LNCaP clone FGC (cell line): ENCODE data around the gene CNTNAP1.
"Not testable (repeated sequence)": the region's sequence is repeated elsewhere in the genome, so short reads cannot be mapped to it uniquely, and the experiment has no call there.

Experiments
- DNase-seq: peaks from one replicate; pipeline ENCODE4 v3.0.0-alpha.2; 2011; ENCODE audit warnings: low read depth
- H3K4me3 ChIP-seq: 2 replicates; pipeline ENCODE4 v1.5.1; 2011; ENCODE audit warnings: mild to moderate bottlenecking, low read depth, low read length, control low read depth
- TF ChIP-seq, protein P1 (sequence below): IDR thresholded peaks from 2 replicates; pipeline ENCODE4 v1.5.1; 2012; ENCODE audit warnings: mild to moderate bottlenecking; ENCODE audit not compliant: control insufficient read depth, insufficient read depth; ENCODE audit errors: extremely low read depth

CNTNAP1 gene

DNA sequence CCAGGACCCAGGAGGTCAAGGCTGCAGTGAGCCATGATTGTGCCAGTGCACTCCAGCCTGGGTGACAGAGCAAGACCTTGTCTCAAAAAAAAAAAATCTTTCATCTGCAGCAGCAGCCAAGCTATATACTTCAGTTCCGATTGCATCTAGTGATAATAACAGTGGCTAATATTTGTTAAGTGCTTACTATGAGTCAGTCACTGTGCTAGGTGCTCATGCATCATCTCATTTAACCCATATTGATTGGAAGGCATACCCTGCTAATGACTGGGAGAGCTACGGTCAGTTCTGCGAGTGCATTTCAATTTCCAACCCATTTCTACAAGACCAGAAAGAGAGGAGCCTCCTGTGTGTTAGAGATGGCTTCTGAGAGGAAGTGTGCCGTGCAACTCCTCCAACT, 30.9 kb upstream of the CNTNAP1 start:
- TF ChIP-seq, protein P1, sequence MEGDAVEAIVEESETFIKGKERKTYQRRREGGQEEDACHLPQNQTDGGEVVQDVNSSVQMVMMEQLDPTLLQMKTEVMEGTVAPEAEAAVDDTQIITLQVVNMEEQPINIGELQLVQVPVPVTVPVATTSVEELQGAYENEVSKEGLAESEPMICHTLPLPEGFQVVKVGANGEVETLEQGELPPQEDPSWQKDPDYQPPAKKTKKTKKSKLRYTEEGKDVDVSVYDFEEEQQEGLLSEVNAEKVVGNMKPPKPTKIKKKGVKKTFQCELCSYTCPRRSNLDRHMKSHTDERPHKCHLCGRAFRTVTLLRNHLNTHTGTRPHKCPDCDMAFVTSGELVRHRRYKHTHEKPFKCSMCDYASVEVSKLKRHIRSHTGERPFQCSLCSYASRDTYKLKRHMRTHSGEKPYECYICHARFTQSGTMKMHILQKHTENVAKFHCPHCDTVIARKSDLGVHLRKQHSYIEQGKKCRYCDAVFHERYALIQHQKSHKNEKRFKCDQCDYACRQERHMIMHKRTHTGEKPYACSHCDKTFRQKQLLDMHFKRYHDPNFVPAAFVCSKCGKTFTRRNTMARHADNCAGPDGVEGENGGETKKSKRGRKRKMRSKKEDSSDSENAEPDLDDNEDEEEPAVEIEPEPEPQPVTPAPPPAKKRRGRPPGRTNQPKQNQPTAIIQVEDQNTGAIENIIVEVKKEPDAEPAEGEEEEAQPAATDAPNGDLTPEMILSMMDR = no peak
- no peak for DNase-seq
- H3K4me3 ChIP-seq = no peak overlapping the region

DNA sequence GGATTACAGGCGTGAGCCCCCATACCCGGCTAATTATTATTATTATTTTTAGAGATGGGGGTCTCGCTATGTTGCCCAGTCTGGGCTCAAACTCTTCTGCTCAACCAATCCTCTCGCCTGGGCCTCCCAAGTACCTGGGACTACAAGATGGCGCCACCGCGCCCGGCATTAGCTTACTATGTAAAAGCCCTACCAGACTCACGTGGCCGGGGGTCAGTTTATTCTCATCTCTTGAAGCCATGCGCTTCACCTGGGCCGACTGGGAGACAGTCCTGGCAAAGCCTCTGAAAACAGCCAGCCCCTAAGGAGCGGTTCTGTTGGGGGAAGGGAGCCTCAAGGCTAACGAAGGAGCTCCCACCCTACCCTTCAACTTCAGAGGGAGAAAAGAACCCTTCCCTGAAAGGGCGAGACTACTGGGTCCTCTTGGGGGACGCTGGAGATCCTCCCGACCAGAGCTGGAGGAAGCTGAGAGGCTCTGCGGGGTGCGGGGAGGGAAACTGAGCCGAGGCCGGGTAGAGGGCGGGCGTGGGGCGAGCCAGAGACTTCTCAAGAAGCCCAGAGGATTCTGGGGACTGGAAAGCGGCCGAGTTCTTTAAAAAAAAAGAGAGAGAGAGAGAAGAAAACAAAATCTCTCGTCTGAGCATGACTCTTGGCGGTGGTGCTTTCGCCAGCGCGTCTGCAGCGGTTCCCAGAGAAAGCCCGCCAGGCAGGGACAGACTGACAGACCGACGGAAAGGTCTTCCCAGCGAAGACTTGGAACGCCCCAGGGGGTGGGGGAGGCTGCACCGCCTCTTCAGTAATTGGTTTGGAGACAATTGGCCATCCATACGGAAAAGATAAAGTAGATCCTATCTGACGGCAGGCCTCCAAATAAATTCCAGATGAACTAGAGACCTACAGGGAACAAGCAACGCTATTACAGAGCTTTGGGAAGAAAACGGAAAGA, 28.9 kb upstream of the CNTNAP1 start:
- TF ChIP-seq, protein P1 = no peak
- no peak for DNase-seq
- no peak overlapping the region for H3K4me3 ChIP-seq

DNA sequence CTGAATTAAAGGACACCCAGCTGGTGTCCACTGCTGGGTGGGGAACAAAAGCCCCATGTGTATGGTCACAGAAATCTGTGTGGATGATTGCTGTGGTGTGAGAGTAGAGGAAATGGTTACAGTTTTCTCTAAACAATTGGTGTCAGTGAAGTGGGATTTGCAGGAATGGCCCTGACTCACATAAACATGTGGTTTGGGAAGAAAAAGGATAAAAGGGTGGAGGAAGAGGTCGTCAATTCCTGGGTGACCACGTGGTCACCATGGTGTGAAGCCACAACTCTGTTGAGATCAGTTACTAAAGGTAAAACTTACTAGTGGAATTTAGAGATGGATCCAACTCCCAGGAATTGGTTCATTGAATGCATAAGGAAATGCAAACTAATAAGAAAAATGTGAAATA, 26.8 kb upstream of the CNTNAP1 start:
- TF ChIP-seq, protein P1 = no peak
- no peak overlapping the region for H3K4me3 ChIP-seq
- DNase-seq = no peak

DNA sequence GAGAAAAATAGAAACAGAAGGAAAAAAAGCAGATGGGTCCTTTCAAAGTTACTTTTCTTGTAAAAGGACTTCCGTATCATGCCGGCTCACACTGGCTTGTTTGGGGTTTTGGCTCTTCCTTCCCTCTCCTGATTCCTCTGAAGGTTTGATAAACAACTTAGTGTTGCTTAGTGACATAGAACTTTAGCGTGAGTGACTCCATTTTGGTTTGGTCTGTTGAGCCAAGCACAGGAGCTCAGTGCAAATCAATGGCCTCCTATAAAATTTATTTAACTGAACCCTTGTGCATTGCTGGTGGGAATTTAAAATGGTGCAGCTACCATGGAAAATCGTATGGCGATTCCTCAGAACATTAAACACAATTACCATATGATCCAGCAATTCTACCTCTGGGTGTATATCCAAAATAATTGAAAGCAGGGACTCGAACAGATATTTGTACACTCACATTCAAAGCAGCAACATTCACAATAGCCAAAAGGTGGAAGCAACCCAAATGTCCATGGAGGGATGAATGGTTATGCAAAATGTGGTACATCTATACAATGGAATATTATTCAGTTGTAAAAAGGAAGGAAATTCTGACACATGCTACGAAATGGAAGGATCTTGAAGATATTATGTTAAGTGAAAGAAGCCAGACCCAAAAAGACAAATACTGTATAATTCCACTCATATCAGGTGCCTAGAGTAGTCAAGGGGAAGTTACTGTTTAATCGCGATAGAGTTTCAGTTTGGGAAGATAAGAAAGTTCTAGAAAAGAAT, 24.3 kb upstream of the CNTNAP1 start:
- DNase-seq = no peak
- no peak overlapping the region for H3K4me3 ChIP-seq
- TF ChIP-seq, protein P1 = no peak

DNA sequence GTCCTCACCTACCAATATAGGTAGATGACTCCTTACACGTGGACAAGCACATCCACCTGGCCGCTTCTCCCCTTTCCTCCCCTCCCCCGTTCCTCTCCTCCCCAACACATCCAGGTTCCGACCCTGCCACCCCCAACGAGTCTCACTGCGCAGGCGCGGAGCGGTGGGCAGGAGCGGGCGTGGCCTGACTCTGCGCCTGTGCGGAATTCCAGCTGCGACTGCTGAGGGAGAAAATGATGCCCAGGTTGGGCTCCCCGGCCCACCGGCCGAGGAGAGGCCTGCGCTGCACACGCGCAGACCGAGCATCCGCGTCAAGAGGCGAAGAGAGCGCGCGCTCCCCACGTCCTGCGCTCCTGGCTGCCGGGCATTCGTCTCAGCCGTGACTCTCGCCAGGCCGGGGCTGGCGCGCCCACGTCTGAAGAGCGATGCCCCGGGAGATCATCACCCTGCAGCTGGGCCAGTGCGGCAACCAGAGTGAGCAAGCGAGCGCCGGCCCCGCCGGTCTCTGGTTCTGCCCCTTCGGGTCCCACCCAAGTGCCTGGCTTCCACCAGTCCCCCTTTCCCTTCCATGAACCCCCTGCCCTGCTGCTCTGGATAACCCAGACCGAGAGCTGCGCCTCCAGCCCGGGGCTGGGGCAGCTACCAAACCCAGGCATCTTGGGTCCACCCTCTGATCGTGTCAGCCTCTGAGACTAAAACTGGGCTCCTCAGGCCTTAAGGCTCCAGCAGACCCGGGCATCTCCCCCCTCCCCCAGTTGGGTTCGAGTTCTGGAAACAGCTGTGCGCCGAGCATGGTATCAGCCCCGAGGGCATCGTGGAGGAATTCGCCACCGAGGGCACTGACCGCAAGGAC, 23.0 kb upstream of the CNTNAP1 start, which contains the start of gene TUBG2:
TUBG2 (plus strand) TSS at position 206 of the 853 bp plus-strand sequence; CDS start at position 426, 220 bp downstream.
- H3K4me3 ChIP-seq = peak within 1 kb of the TSS; percentile 58
- TF ChIP-seq, protein P1 = no peak
- DNase-seq = peak; percentile 67

DNA sequence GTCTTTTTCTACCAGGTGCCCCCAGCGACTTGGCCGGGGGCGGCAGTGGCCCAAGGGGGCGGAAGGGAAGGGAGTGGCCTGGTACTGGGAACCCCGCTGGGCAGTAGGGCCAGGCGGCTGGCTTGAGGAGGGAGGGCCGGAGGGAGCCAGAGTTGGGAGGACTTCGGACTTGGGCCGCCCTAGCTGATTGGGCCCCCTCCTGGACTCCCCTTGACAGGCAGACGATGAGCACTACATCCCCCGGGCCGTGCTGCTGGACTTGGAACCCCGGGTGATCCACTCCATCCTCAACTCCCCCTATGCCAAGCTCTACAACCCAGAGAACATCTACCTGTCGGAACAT, 22.4 kb upstream of the CNTNAP1 start:
- peak overlapping the region; percentile 58 for H3K4me3 ChIP-seq
- not testable (repeated sequence) for DNase-seq
